A673 (cell line): ENCODE measurements around the gene RASD1.

Source experiments
- EZH2 ChIP-seq: fragments of 200-600 bp; sonication (generic); IDR thresholded peaks from 2 replicates; pipeline ENCODE4 v1.6.1; 2017; ENCODE audit warnings: borderline replicate concordance, low read depth, mild to moderate bottlenecking, mixed read lengths, antibody characterized with exemption, low read length; ENCODE audit not compliant: poor library complexity, severe bottlenecking
- TF ChIP-seq, protein P1 (sequence below): fragments of 300-800, 200-600 bp; sonication (generic); conservative IDR thresholded peaks from 2 replicates; pipeline ENCODE4 v1.5.1; 2017; ENCODE audit warnings: low read depth, mild to moderate bottlenecking, antibody characterized with exemption, low read length, moderate library complexity, mixed read lengths

DNA sequence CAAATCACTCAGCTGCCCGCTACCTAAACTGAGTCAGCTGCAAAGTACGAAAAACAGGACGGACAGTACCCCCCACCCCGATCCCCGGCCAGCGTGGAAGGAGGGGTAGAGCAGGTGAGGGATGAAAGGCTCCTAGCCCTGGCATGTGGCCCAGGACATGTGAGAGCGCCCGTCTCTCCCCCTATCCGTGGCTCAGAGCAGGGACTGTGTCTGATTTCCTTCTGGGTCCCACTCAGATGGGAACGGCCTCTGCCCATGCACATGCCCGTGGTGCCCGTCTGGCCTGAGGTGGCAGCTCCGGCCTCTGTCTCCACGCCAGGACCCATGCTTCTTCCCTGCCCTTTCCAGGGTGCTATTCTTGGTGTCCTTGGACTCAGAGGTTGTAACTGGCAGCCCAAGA, 30.2 kb upstream of the RASD1 start:
- TF ChIP-seq, protein P1, sequence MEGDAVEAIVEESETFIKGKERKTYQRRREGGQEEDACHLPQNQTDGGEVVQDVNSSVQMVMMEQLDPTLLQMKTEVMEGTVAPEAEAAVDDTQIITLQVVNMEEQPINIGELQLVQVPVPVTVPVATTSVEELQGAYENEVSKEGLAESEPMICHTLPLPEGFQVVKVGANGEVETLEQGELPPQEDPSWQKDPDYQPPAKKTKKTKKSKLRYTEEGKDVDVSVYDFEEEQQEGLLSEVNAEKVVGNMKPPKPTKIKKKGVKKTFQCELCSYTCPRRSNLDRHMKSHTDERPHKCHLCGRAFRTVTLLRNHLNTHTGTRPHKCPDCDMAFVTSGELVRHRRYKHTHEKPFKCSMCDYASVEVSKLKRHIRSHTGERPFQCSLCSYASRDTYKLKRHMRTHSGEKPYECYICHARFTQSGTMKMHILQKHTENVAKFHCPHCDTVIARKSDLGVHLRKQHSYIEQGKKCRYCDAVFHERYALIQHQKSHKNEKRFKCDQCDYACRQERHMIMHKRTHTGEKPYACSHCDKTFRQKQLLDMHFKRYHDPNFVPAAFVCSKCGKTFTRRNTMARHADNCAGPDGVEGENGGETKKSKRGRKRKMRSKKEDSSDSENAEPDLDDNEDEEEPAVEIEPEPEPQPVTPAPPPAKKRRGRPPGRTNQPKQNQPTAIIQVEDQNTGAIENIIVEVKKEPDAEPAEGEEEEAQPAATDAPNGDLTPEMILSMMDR, result no peak
- no peak for TF ChIP-seq EZH2
